ENCODE data around the gene C5orf46. TPM values are rescaled to one million over a fixed set of nuclear protein-coding genes. Genes with fewer than 3 reads are reported as not detected.
"Not testable (repeated sequence)": the region's sequence is repeated elsewhere in the genome, so short reads cannot be mapped to it uniquely, and the experiment has no call there.

Gene C5orf46
- total and polyA plus RNA-seq, 2 of the 13 experiments (the other 11 are each of a cell fraction or from before 2014, with no cell fraction given) = not detected

GRCh38 chr5:147946658-147947274 is 40.4 kb upstream of the C5orf46 start:
- H4K20me1 ChIP-seq (ENCODE audit: insufficient read depth, low read length); H3K27ac ChIP-seq (ENCODE audit: extremely low read length, insufficient read depth, low read length); H3K4me1 ChIP-seq (ENCODE audit: insufficient read depth, low read length); CTCF ChIA-PET (ENCODE audit: low intra/inter-chr PET ratio, low total read pairs); H3K79me2 ChIP-seq (ENCODE audit: insufficient read depth, low read length); H2AFZ ChIP-seq (ENCODE audit: low read length); H3K27me3 ChIP-seq (ENCODE audit: control insufficient read depth in 1 of 2, insufficient read depth in 2 of 2, low read length in 2 of 2); in situ Hi-C loops (cut with HindIII; ENCODE audit: extremely low pct_ligation_motif_present, low pct_unique_long_range_greater_than_20kb); H3K4me3 ChIP-seq (replicated peaks in 1 of 3; ENCODE audit: insufficient read depth in 1 of 3, low read depth in 2 of 3, low read length in 3 of 3); H3K9me3 ChIP-seq (ENCODE audit: low read length); FAIRE-seq; DNase-seq (ENCODE audit: low spot score); H3K36me3 ChIP-seq (replicated peaks in 1 of 2; ENCODE audit: control insufficient read depth in 1 of 2, insufficient read depth in 2 of 2, low read length in 2 of 2); H3K9ac ChIP-seq (ENCODE audit: insufficient read depth, low read depth, low read length); BruUV-seq (replicated peaks); POLR2A ChIA-PET; ATAC-seq: not testable (repeated sequence)
- WGBS (ENCODE audit: low lambda C conversion rate) = 65% methylated on average over 22 of the region's 25 CpGs
- intact Hi-C loops (cut with micrococcal nuclease; ENCODE audit: unreplicated experiment) = loop anchor here (5.0 kb wide), 2 partner anchors 231 to 786 kb away; no protein-coding TSS in a partner anchor
- H3K4me2 ChIP-seq (ENCODE audit: low read depth, low read length) = peak overlapping the region; percentile 1; the same call in 1 of the 2 replicates

GRCh38 chr5:147939431-147940114 is 33.2 kb upstream of the C5orf46 start:
- no peak overlapping the region for H3K4me3 ChIP-seq (replicated peaks in 1 of 3; ENCODE audit: insufficient read depth in 1 of 3, low read depth in 2 of 3, low read length in 3 of 3)
- no peak overlapping the region for H3K4me2 ChIP-seq (ENCODE audit: low read depth, low read length)
- ATAC-seq (no peak), FAIRE-seq (no peak), DNase-seq (ENCODE audit: low spot score) (no peak)
- H3K9ac ChIP-seq (ENCODE audit: insufficient read depth, low read depth, low read length) = no peak overlapping the region
- H2AFZ ChIP-seq (ENCODE audit: low read length) = no peak overlapping the region
- H4K20me1 ChIP-seq (ENCODE audit: insufficient read depth, low read length) = no peaks in the 10 kb centered on the region
- POLR2A ChIA-PET = no interaction called here
- BruUV-seq (replicated peaks) = no TSS peak
- intact Hi-C loops (cut with micrococcal nuclease; ENCODE audit: unreplicated experiment) = no loop called here
- in situ Hi-C loops (cut with HindIII; ENCODE audit: extremely low pct_ligation_motif_present, low pct_unique_long_range_greater_than_20kb) = loop anchor here (5.0 to 10.0 kb wide), 2 partner anchors 82 to 315 kb away; no protein-coding TSS in a partner anchor
- WGBS (ENCODE audit: low lambda C conversion rate) = 0% methylated on average over 1 of the region's 4 CpGs
- CTCF ChIA-PET (ENCODE audit: low intra/inter-chr PET ratio, low total read pairs) = no interaction called here
- no peaks in the 10 kb centered on the region for H3K27me3 ChIP-seq (ENCODE audit: control insufficient read depth in 1 of 2, insufficient read depth in 2 of 2, low read length in 2 of 2)
- H3K79me2 ChIP-seq (ENCODE audit: insufficient read depth, low read length) = no peaks in the 10 kb centered on the region
- no peak overlapping the region for H3K27ac ChIP-seq (ENCODE audit: extremely low read length, insufficient read depth, low read length)
- H3K9me3 ChIP-seq (ENCODE audit: low read length) = no peaks in the 10 kb centered on the region
- H3K36me3 ChIP-seq (replicated peaks in 1 of 2; ENCODE audit: control insufficient read depth in 1 of 2, insufficient read depth in 2 of 2, low read length in 2 of 2) = no peaks in the 10 kb centered on the region
- no peaks in the 10 kb centered on the region for H3K4me1 ChIP-seq (ENCODE audit: insufficient read depth, low read length)
- no peak for TF ChIP-seq MED13 (CRISPR knock-in tag; IDR thresholded peaks at IDR 0.05)
- TF ChIP-seq ZNF687 (CRISPR knock-in tag; IDR thresholded peaks at IDR 0.05) = no peak
- no peak for TF ChIP-seq TEAD3 (CRISPR knock-in tag; optimal IDR thresholded peaks at IDR 0.05; ENCODE audit: borderline replicate concordance)
- no peak for TF ChIP-seq ZNF326 (CRISPR knock-in tag; IDR thresholded peaks at IDR 0.05; ENCODE audit: borderline replicate concordance)
- no peak for TF ChIP-seq ZNF607 (CRISPR knock-in tag; IDR thresholded peaks at IDR 0.05; ENCODE audit: borderline replicate concordance)
- no peak for TF ChIP-seq TOE1 (CRISPR knock-in tag; IDR thresholded peaks at IDR 0.05)
- TF ChIP-seq SUZ12 (IDR thresholded peaks at IDR 0.05; ENCODE audit: low read depth, low read length) = no peak
- TF ChIP-seq ERF (CRISPR knock-in tag; IDR thresholded peaks at IDR 0.05) = no peak

All from HepG2 (cell line).